A549 (cell line): ENCODE data around the gene CMIP. TPM values are rescaled to one million over a fixed set of nuclear protein-coding genes. Genes with fewer than 3 reads are reported as not detected.

ENCODE experiments used
- ATAC-seq, 2 experiments: fragments of 200-7000 bp in 1 of 2; fragments of >200 bp in 1 of 2; cut with Nextera tagmentation in 1 of 2; cut with Tn5 transposase in 1 of 2; 3 replicates each; pipeline versions ENCODE4 v1.8.0 to v1.9.1; 2018 to 2020; ENCODE audit warnings: mild to moderate bottlenecking in 1 of 2, moderate library complexity in 1 of 2
- CTCF ChIA-PET: fragments of 300-600 bp; sonication (Branson Sonifier 250); formaldehyde crosslinking; extraction: SDS; loops from one replicate; lab custom pipeline; 2021; ENCODE audit warnings: antibody characterized with exemption, inconsistent platforms; lab: Yijun Ruan, JAX
- POLR2A ChIA-PET: fragments of 350-600 bp; formaldehyde crosslinking; extraction: SDS; loops from one replicate; lab custom pipeline; 2021; ENCODE audit warnings: antibody characterized with exemption, inconsistent platforms; lab: Yijun Ruan, JAX
- DNase-seq, 2 experiments: peaks; one replicate each; pipeline versions ENCODE4 v3.0.0 to v3.0.0-alpha.2; 2011 to 2016; ENCODE audit warnings: low read depth in 1 of 2, low spot score in 1 of 2
- FAIRE-seq: peaks from 2 replicates; lab custom pipeline; 2011; peaks lifted over from hg19 to GRCh38; lab: Jason Lieb, UNC
- H3K27ac ChIP-seq, 2 experiments: fragments of >200 bp; sonication (Bioruptor Twin); formaldehyde crosslinking; 3 replicates each; pipeline ENCODE4 v1.5.1; 2016 to 2017
- H3K4me1 ChIP-seq: fragments of >200 bp; sonication (Bioruptor Twin); formaldehyde crosslinking; 3 replicates; pipeline ENCODE4 v1.6.1; 2016
- H3K4me2 ChIP-seq: fragments of >200 bp; sonication (Bioruptor Twin); formaldehyde crosslinking; 3 replicates; pipeline ENCODE4 v1.6.1; 2016
- H3K4me3 ChIP-seq: fragments of >200 bp; sonication (Bioruptor Twin); formaldehyde crosslinking; 3 replicates; pipeline ENCODE4 v1.5.1; 2016
- H3K9me3 ChIP-seq: fragments of >200 bp; sonication (Bioruptor Twin); formaldehyde crosslinking; 3 replicates; pipeline ENCODE4 v1.6.1; 2016
- CBX2 ChIP-seq: fragments of 200-600 bp; sonication (generic); IDR thresholded peaks from 2 replicates; pipeline ENCODE4 v1.6.1; 2016; ENCODE audit warnings: low read depth, mild to moderate bottlenecking, borderline replicate concordance
- CBX8 ChIP-seq: fragments of 200-600 bp; sonication (generic); IDR thresholded peaks from 2 replicates; pipeline ENCODE4 v1.6.1; 2016
- CEBPB ChIP-seq, 2 experiments: fragments of >200 bp in 1 of 2; sonication (Bioruptor Twin) in 1 of 2; formaldehyde crosslinking in 1 of 2; IDR thresholded peaks; 2 replicates each; pipeline ENCODE4 v1.6.1; 2012 to 2016
- CHD4 ChIP-seq: fragments of 200-600 bp; sonication (generic); IDR thresholded peaks from 2 replicates; pipeline ENCODE4 v1.6.1; 2016; ENCODE audit warnings: antibody characterized with exemption, mild to moderate bottlenecking, borderline replicate concordance
- E2F6 ChIP-seq: IDR thresholded peaks from 2 replicates; pipeline ENCODE4 v1.6.1; 2012; ENCODE audit warnings: low read depth, borderline replicate concordance
- EHMT2 ChIP-seq: fragments of 200-600 bp; sonication (generic); IDR thresholded peaks from 2 replicates; pipeline ENCODE4 v1.6.1; 2016; ENCODE audit warnings: antibody characterized with exemption, low read depth, mild to moderate bottlenecking, moderate library complexity
- GATA3 ChIP-seq: IDR thresholded peaks from 2 replicates; pipeline ENCODE4 v1.6.1; 2012; ENCODE audit warnings: borderline replicate concordance
- HOXB5 ChIP-seq: fragments of 250-450 bp; sonication (Bioruptor Pico); IDR thresholded peaks from 2 replicates; pipeline ENCODE4 v1.5.0; 2020; ENCODE audit warnings: mild to moderate bottlenecking, moderate library complexity
- JUNB ChIP-seq: fragments of >200 bp; sonication (Bioruptor Twin); formaldehyde crosslinking; IDR thresholded peaks from 2 replicates; pipeline ENCODE4 v1.6.1; 2016
- KDM1A ChIP-seq: fragments of 200-600 bp; sonication (generic); IDR thresholded peaks from 2 replicates; pipeline ENCODE4 v1.6.1; 2016; ENCODE audit warnings: low read depth, mild to moderate bottlenecking
- NFE2L2 ChIP-seq: fragments of 150-350 bp; conservative IDR thresholded peaks from 2 replicates; pipeline ENCODE4 v1.6.1; 2014; ENCODE audit warnings: low read length
- NR3C1 ChIP-seq: fragments of >200 bp; sonication (Bioruptor Twin); formaldehyde crosslinking; IDR thresholded peaks from 3 replicates; pipeline ENCODE4 v1.6.1; 2017
- POLR2A ChIP-seq: IDR thresholded peaks from 2 replicates; pipeline ENCODE4 v1.6.1; 2012; ENCODE audit warnings: mild to moderate bottlenecking, low read length
- POLR2AphosphoS2 ChIP-seq: conservative IDR thresholded peaks from 2 replicates; pipeline ENCODE4 v1.6.1; 2012; ENCODE audit warnings: low read length, improper control_type of control experiment, inconsistent platforms
- RCOR1 ChIP-seq: fragments of 150-350 bp; IDR thresholded peaks from 2 replicates; pipeline ENCODE4 v1.6.1; 2014; ENCODE audit warnings: antibody characterized with exemption, low read length, low read depth
- RNF2 ChIP-seq: fragments of 200-600 bp; sonication (generic); IDR thresholded peaks from 2 replicates; pipeline ENCODE4 v1.6.1; 2016; ENCODE audit warnings: low read depth, mild to moderate bottlenecking, antibody characterized with exemption, moderate library complexity, borderline replicate concordance
- SMC3 ChIP-seq: fragments of >200 bp; sonication (Bioruptor Twin); formaldehyde crosslinking; IDR thresholded peaks from 3 replicates; pipeline ENCODE4 v1.6.1; 2018; ENCODE audit warnings: inconsistent platforms
- ZC3H11A ChIP-seq: fragments of 450-650 bp; IDR thresholded peaks from 2 replicates; pipeline ENCODE4 v1.6.1; 2014; ENCODE audit warnings: antibody characterized with exemption, mild to moderate bottlenecking
- WGBS: methylation state at CpG from one replicate; pipeline ENCODE4 v1.1.6; 2017; ENCODE audit errors: missing lambda C conversion rate; 5-methylcytosine and 5-hydroxymethylcytosine counted together
- polyA plus RNA-seq, 4 experiments: library from polyadenylated mRNA; depleted of rRNA in 3 of 4; stranded (reverse); fragments of >200 nt; fragmentation: RNase III in 1 of 4; extraction: RNeasy Plus Mini Kit Qiagen cat#74134 plus additional on column Dnase treatment in 1 of 4; gene quantifications; 2 replicates in 3 of 4; 3 replicates in 1 of 4; pipeline ENCODE4 v1.2.3, GENCODE V29; 2011 to 2017

Gene CMIP
- polyA plus RNA-seq, 2 of the 4 experiments (the other 2 are of a cell fraction) = 21.6 to 125 TPM

GRCh38 chr16:81473969-81474959, 29.7 kb downstream of the CMIP start:
- Histone ChIP-seq H3K27ac (peak overlapping the region; percentile 11 to 72; a peak in 3 of 6 replicates), H3K4me1 (peaks cover 84% of the 10 kb centered on the region), H3K9me3 (no peaks in the 10 kb centered on the region), H3K4me3 (no peak overlapping the region), H3K4me2 (peak overlapping the region; percentile 40)
- POLR2A ChIA-PET = no interaction called here
- 88% methylated on average over 19 of the region's 20 CpGs for WGBS
- ATAC-seq (peak in 1 of 2 experiments; percentile 7; a peak in 2 of 6 replicates), DNase-seq (no peak), FAIRE-seq (no peak)
- TF ChIP-seq CEBPB (IDR thresholded peaks at IDR 0.05) (no peak), HOXB5 (CRISPR knock-in tag) (no peak), POLR2AphosphoS2 (0 out of 2 replicates have a peak, but pooled peaks have one; percentile 28), RCOR1 (no peak), KDM1A (0 out of 2 replicates have a peak, but pooled peaks have one; percentile 33), ZC3H11A (no peak), CHD4 (no peak), GATA3 (no peak)
- CTCF ChIA-PET = interaction anchor here (1.1 kb wide), 2 partner anchors 8 to 71 kb away, joined by 4 read pairs; no protein-coding TSS in a partner anchor

GRCh38 chr16:81477697-81478693, 33.4 kb downstream of the CMIP start:
- POLR2A ChIA-PET = interaction anchor here (0.6 kb wide), 1 partner anchor 43 kb away, joined by 7 read pairs; no protein-coding TSS in a partner anchor
- CTCF ChIA-PET = interaction anchor here (0.6 to 1.2 kb wide), 2 partner anchors 9 to 108 kb away, joined by 3 to 4 read pairs; no protein-coding TSS in a partner anchor
- Histone ChIP-seq H3K4me2 (peak overlapping the region; percentile 48), H3K4me1 (peaks cover 92% of the 10 kb centered on the region), H3K9me3 (no peaks in the 10 kb centered on the region), H3K27ac (peak overlapping the region in 1 of 2 experiments; percentile 81; a peak in 4 of 6 replicates), H3K4me3 (no peak overlapping the region)
- no peak for FAIRE-seq
- peak in 1 of 2 experiments; percentile 4; a peak in 2 of 6 replicates for ATAC-seq
- WGBS = 85% methylated on average over 19 of the region's 19 CpGs
- DNase-seq = no peak
- TF ChIP-seq NFE2L2 (no peak), EHMT2 (no peak), SMC3 (no peak)

- Histone ChIP-seq H3K4me3 (no peak overlapping the region), H3K9me3 (no peaks in the 10 kb centered on the region), H3K4me1 (peaks cover 92% of the 10 kb centered on the region), H3K27ac (peak overlapping the region; percentile 6 to 81; a peak in 4 of 6 replicates), H3K4me2 (peak overlapping the region; percentile 48)
- POLR2A ChIA-PET = interaction anchor here (0.6 kb wide), 1 partner anchor 42 kb away, joined by 7 read pairs; no protein-coding TSS in a partner anchor
- CTCF ChIA-PET = interaction anchor here (1.3 kb wide), 1 partner anchor 75 kb away, joined by 3 read pairs; no protein-coding TSS in a partner anchor
- 49% methylated on average over 10 of the region's 13 CpGs for WGBS
- no peak for DNase-seq
- TF ChIP-seq E2F6 (no peak), JUNB (no peak), POLR2A (no peak), RNF2 (no peak), NR3C1 (no peak), CBX8 (no peak), CEBPB (IDR thresholded peaks at IDR 0.05) (peak; percentile 14 to 42; a peak in 2 of 4 replicates), CBX2 (no peak)
- no peak for ATAC-seq
- FAIRE-seq = no peak
Measured at GRCh38 chr16:81478876-81479511, 34.4 kb downstream of the CMIP start.
